ENCODE results near the gene HIGD1A.
"Not testable (repeated sequence)": the region's sequence is repeated elsewhere in the genome, so short reads cannot be mapped to it uniquely, and the experiment has no call there.

Gene HIGD1A

DNA sequence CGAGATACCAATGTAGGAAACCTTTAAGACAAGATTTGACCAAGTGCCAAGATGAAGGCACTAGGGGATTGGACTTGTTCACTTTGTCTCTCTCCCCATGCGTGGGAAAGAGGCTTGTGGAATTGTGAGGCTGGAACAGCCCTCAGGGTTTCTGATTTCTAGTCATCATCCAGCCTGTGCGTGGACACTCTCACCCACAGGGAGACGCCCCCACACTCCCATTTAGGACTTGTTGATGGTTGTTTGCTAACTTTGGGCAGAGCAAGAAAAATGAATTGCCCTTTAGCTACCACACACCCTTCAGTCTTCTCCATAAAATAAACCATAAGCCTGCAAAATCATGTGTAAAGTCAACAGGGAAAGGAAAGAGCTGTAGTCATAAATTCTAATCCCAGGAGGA lies 23.4 kb upstream of the HIGD1A start:
- DNase-seq = no peak

GRCh38 chr3:42827023-42827422 lies 22.7 kb upstream of the HIGD1A start:
- DNase-seq = no peak

DNA sequence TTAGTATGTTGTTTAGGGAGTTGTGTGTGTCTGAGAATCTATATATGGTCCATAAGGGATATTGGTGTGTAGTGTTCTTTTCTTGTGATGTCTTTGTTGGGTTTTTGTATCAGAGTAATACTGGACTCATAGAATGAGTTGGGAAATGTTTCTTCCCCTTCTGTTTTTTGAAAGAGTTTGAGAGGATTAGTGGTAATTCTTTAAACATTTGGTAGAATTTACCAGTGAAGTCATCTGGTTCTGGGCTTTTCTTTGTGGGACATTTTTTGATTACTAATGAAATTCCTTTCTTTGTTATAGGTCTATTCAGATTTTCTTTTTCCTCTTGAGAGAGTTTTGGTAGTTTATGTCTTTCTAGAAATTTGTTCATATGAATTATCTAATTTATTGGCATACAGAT lies 21.9 kb upstream of the HIGD1A start:
- no peak for DNase-seq

- no peak for DNase-seq
Observed at GRCh38 chr3:42823351-42823750, 19.1 kb upstream of the HIGD1A start.

- no peak for DNase-seq
Observed at GRCh38 chr3:42822828-42823227, 18.5 kb upstream of the HIGD1A start.

GRCh38 chr3:42820746-42821051 lies 16.4 kb upstream of the HIGD1A start:
- no peak for DNase-seq

DNA sequence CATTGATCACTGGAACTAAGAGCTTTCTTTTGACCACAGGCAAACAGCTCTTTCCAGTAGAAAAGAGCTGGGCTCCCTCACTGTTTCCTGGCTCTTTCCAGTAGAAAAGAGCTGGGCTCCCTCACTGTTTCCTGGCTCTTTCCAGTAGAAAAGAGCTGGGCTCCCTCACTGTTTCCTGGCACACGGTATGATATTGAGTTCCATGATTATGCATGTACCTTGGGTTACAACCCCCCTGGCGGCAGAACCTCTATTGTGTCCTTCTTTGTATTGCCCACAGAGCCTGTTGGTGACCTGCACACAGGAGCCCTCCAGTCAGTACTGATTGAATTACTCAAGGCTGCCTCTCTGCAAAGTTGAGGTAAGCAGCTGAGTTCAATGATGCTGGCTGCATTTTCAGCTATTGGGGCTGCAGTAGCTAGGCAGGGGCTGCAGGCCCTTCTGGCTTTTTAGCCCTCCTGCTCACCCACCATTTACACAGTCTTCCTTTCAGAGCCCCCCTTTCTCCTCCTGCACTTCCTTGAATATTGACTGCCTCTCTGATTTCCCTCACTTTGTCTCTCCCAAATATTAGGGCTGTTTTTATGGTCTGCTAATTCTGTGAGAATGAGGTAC lies 15.2 kb upstream of the HIGD1A start:
- DNase-seq = peak; percentile 84

DNA sequence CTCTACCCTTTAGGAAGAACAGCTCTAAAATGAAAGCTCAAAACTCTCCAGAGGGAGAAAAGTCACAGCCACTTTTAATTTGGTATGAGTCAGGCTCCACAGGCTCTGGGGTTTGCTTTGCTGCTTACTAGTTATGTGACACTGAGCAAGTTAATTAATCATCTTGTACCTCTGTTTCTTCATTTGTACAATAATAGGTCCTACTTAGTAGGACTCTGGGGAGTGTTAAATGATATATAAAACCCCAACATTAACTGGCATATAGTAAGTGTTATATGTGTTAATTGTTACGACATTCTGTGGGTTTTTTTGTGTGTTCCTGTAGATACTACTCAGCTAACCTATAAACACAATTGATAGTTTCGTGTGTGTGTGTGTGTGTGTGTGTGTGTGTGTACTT lies 11.5 kb upstream of the HIGD1A start:
- no peak for DNase-seq

DNA sequence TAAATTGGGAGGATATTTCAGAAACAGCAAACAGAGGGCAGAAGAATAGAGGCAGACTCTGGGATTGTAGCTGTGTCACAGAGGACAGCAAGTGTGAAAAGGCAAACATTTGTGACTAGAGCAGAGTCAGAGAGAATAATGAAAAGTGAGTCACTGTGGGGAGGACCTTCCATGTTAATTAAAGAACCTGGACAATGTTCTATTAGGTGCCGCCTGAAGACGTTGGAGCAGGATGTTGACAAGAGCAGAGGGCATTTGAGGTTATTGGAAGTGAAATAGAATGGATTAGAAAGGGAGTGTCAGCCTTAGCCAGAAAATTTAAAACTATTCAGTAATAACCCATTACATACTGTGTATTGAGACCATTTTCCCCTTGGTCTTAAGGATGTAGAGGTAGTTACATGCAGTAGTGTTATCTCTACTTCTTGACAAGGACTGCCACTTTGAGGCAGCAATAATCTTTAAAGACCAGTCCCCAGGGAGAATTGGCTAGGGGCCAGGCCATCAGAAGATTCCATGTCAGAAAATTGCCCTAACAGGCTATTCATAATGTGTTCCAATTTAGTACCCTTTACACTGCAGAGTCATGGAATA lies 10.7 kb upstream of the HIGD1A start:
- no peak for DNase-seq

DNA sequence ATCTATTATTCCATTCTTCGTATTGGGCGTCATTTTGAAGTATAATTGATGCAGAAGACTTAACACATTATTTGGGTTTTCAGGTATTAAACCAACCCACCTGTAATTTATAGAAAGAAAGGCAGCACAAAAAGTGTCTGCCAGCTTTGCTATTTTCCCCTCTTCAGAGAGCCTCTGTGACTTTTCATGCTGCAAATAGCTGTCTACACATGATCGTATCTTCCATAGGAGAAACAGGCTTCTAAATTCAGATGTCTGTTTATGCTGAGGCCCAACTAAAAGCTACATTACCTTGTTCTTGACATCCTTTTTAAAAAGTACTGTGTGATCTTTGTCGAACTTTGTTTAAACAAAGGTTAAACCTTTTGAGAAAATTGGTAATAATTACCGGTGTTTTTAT lies 10.0 kb upstream of the HIGD1A start:
- no peak for DNase-seq

GRCh38 chr3:42811118-42811883 lies 7.0 kb upstream of the HIGD1A start:
- not testable (repeated sequence) for DNase-seq

DNA sequence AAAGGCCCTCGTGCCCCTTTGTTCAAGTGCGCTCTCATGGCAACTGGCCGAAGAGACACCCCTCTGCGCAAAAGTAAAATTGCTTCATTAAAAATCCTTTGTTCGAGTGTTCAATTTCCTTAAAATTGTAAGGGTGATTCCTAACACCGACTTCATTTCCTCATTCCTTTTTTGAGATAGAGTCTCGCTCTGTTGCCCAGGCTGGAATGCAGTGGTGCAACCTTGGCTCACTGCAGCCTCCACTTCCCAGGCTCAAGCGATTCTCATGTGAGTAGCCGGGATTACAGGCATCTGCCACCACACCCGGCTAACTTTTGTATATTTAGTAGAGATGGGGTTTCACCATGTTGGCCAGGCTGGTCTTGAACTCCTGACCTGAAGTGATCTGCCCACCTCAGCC lies 6.4 kb upstream of the HIGD1A start:
- DNase-seq = not testable (repeated sequence)

- DNase-seq = no peak
Observed at GRCh38 chr3:42809202-42809601, 4.9 kb upstream of the HIGD1A start, which contains the start of gene ACKR2. ACKR2 (plus strand) TSS chr3:42809445; CDS start chr3:42864503, 55,058 bp downstream.

DNA sequence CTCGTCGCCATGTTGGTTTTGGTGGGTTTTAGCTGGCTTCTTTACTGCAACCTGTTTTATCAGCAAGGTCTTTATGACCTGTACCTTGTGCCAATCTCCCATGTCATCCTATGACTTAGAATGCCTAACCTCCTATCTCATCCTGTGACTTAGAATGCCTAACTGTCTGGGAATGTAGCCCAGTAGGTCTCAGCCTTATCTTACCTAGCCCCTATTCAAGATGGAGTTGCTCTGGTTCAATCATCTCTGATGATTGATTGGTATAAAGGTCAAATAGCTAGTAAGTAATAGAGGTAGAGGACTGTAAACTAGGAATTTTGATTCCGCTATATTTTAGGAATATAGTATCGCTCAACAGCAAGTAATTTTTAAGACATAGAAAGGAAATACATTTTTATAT lies 3.6 kb upstream of the HIGD1A start:
- DNase-seq = no peak

DNA sequence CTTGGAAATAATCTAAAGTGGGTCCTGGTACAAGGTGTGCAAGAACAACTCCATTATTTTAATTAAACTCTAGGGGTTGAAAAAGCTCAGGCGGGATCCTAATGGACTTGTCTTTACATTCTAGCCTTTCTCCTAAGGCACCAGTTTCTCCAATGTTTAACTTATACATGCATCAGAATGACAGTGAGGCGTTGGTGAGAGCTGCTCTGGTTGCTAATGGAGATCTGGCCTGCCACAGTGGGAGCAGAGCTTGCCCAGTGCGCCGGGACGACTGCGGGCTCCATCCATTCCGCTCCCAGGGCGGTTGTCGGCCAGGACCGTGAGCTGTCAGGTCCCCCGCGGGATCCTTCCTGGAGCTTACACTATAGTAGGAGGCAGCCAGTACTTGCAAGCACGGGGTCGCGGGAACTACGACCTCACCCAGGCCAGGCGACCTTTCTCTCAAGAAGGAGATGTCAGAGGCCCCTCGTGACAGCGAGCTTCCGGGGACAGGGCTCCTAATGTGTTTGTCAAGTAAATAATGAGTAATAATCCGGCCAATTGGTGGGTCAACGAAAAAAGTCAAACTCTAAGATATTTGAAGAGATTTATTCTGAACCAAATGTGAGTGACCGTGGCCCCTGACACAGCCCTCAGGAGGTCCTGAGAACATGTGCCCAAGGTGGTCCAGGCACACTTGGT lies 991 bp upstream of the HIGD1A start:
- no peak for DNase-seq

DNA sequence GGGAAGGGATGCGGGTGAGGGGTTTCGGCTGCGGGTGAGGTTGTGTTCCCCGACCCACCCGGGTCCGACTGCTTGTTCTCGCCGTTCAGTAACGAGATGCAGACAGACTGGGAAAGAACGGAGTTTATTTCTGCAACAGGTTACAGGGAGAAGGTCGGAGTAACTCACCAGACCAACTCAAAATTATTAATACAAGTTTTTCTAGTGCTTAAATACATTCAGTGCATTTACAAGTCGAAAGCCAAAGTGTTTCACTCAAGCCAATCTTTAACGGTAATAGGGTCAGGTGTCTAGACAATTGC lies 492 bp upstream of the HIGD1A start:
- no peak for DNase-seq

DNA sequence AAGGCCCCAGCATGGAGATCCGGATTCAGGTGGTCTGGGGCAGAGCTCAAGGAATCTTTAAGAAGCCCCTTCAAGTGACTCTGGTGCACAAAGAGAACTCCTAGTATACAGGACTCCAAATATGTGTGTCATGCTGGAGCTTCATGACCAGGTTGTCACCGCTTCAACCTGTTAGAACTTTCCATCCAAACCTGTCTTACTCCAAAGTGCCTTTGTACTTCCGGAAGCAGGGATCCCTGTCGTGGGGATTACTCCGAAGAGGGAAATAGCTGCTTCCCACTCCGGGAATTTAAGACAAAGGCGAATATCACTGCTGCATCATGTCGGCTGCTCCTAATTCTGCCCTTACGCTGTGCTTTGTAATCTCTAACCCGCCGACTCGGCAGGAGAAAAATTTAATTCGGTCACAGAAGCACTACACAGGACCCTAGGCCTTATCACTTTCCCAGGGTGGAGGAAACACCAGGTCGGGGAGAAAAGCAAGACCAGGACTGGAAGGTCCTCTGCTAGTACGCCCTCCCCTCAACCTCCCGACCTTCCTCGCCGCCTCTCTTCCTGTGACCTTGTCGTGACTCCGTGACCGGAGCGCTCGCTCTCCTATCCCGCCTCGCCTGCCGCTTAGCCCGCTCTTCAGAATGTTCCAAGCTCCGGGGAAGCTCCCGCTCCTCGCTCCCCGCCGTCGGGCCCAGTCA lies 730 bp downstream of the HIGD1A start:
- no peak for DNase-seq

DNA sequence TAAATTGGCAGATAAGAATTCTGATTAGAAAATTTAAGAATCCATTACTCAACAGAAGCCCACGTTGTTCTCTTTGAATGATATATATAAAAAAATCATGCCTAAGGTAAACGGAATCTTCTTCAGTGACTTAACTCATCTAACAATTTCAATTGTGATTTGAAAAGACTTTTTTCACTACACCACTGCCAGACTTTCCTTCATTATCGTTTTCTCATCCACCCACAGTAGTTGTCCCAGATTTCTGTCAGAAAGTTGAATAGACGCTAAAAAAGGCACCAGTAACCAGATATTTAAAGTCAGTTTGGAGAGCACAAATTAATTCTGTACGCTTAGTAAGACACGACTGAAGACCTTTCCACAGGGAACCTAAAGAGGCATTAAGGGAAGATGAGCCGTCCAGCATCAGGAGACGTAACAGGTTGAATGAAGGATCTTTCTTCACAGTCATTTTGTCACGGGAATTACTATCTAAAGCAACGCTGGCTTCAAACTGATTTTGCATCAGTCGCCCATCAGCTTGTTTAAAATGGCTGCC lies 1.3 kb downstream of the HIGD1A start:
- DNase-seq = no peak

- no peak for DNase-seq
Observed at GRCh38 chr3:42801784-42802183, 2.5 kb downstream of the HIGD1A start.

- no peak for DNase-seq
Observed at GRCh38 chr3:42801048-42801620, 3.2 kb downstream of the HIGD1A start.

GRCh38 chr3:42800251-42800650 lies 4.0 kb downstream of the HIGD1A start:
- no peak for DNase-seq

- DNase-seq = no peak
Observed at GRCh38 chr3:42799376-42799775, 4.9 kb downstream of the HIGD1A start.

DNA sequence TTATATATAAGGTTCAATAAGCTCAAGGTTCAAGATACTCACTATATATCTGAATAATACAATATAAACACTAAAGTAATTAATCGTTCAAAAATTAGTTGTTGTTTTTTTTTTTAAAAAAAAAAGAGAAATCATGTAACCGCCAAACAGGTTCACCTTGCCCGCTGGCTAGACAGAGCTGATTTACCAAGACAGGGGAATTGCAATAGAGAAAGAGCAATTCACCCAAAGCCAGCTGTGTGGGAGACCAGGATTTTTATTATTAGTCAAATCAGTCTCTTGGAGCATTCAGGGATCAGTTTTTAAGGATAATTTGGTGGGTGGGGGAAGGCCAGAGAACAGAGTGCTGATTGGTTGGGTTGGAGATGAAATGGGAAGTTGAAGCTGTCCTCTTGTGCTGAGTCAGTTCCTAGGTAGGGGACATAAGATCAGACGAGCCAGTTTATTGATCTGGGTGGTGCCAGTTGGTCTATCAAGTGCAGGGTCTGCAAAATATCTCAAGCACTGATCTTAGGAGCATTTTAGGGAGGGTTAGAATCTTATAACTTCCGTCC lies 7.9 kb downstream of the HIGD1A start:
- no peak for DNase-seq
